GM21360 (cell line): Measurements from ENCODE around the gene NDUFA1.
"Not testable (repeated sequence)": the region's sequence is repeated elsewhere in the genome, so short reads cannot be mapped to it uniquely, and the experiment has no call there.

Experiments used
- ATAC-seq: cut with Tn5 transposase; IDR thresholded peaks from one replicate; pipeline ENCODE4 v1.9.1; 2021; ENCODE audit warnings: mild to moderate bottlenecking, moderate library complexity; ENCODE audit not compliant: unreplicated experiment

Gene NDUFA1

DNA sequence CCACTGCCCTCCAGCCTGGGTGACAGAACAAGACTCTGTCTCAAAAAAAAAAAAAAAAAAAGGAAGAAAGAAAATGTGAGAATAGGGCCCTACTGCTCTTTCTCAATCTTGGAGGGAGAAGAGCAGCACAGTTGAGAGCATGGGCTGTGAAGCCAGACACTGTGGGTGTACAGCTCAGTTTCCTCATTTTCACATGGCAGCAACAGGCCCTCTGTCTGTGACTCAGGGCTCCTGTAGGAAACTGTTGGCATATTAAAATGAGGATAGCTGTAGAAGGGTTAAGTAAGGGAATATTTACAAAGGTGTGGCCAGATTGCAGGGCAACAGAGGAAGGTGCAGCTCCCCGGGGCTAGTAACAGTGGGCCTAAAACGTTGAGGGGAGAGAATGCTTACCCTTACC, 27.5 kb downstream of the NDUFA1 start:
- ATAC-seq = no peak

DNA sequence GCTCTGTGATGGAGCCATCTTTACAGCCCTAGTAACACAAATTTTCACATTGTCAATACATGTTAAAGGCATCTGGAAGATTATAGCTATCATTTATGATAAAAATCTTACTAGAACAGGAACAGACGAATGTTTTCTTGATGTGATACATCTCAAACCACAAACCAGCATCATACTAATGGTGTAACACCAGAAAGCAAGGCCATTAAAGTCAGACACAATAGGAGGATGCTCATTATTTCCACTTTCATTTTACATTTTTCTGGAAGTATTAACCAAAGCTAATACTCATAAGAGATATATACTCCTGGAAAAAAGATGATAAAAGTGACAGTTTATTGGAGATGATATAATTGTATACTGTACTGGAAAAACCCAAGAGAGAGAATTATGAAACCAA, 29.3 kb downstream of the NDUFA1 start:
- ATAC-seq = no peak

DNA sequence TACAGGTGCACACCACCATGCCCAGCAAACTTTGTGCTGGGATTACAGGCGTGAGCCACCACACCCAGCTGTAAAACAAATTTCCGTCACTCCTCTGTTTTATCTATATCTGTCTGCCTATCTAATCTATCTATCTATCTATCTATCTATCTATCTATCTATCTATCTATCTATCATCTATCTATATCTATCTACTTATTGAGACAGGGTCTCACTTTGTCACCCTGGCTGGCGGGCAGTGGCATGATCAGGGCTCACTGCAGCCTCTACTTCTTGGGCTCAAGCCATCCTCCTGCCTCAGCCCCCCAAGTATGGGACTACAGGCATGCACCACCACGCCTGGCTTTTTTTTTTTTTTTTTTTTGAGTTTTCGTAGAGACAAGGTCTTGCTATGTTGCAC, 44.7 kb downstream of the NDUFA1 start:
- ATAC-seq = no peak

DNA sequence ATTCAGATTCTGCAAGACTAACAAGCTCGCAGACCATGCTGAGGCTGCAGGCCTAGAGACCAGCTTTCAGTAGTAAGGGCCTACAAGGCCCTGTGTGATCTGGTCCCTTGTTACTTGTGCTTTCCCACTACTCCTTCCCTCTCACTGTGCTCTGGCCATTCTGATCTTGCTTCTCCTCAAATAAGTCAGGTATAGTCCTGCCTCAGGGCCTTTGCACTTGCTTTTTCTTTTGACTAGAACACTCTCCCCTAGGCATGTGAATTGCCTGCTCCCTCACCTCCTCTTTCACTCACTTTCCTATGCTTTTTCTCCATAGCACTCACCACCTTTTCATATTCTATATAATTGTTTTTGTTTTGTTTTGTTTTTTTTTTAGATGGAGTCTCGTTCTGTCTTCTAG, 46.2 kb downstream of the NDUFA1 start:
- ATAC-seq = no peak

DNA sequence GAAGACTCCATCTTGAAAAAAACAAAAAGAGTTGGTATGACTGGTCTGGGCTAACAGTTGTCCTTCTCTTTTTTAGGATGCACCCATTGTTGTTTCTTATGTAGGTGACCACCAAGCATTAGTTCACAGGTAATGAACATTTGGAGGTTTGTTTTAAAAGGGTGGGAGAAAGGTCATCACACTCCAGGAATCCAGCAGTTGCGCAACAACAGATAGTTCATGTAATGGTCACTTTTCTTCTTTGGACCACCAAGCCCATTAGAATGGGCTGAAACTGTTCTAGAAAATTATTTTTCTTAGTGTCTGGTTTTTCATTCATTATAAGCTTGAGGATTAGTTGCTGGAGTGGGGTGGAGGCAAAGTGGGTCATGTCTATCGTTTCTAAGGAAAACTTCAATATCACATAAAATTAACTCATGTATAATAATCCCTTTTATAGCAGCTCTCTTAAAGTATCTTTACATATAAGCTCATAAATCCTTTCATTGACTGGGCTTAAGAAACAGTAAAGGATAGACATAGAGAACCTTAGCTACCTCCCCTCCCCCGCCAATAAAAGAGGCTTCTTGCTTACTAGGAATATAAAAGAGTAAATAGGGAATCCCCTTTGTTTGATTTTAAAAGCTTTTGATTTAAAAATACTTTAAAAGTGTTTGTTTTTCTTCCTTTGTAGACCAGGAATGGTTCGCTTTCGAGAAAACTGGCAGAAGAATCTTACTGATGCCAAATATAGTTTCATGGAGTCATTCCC, 48.4 kb downstream of the NDUFA1 start:
- no peak for ATAC-seq

DNA sequence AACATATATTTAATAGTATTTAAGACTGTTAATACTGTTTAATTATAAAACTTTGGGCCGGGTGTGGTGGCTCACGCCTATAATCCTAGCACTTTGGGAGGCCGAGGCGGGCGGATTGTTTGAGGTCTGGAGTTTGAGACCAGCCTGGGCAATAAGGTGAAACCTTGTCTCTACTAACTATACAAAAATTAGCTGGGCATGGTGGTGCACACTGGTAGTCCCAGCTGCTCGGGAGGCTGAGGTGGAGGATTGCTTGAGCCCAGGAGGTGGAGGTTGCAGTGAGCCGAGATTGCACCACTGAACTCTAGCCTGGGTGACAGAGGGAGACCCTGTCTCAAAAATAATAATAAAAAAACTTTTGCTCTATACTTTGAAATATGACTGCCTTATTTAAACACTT, 50.8 kb downstream of the NDUFA1 start:
- ATAC-seq = not testable (repeated sequence)
